K562 (cell line): Measurements from ENCODE around the gene FBXO36. TPM values are rescaled to one million over a fixed set of nuclear protein-coding genes. Genes with fewer than 3 reads are reported as not detected.

Experiments
- ATAC-seq: fragments of 200-7000 bp; cut with Tn5 transposase; 3 replicates; pipeline ENCODE4 v1.9.1; 2020; ENCODE audit warnings: moderate library complexity
- BruUV-seq: library from RNA; stranded (reverse); fragments of 400-500 nt; replicated peaks from 2 replicates; lab custom pipeline; 2021; lab: Mats Ljungman, UMichigan
- CTCF ChIA-PET: fragments of 300-600 bp; formaldehyde crosslinking; extraction: SDS; loops from one replicate; lab custom pipeline; 2021; ENCODE audit warnings: low intra/inter-chr PET ratio; lab: Yijun Ruan, JAX
- POLR2A ChIA-PET: fragments of 300-600, 350-650 bp; sonication (Branson Sonifier 250); formaldehyde crosslinking; extraction: SDS; loops from one replicate; lab custom pipeline; 2021; ENCODE audit warnings: antibody characterized with exemption, inconsistent platforms; lab: Yijun Ruan, JAX
- DNase-seq, 4 experiments: peaks; one replicate each; pipeline versions ENCODE4 v3.0.0 to v3.0.0-alpha.2; 2011 to 2018; ENCODE audit warnings: low spot score in 3 of 4, mixed read lengths in 3 of 4; ENCODE audit errors: extremely low read depth in 1 of 4
- FAIRE-seq: peaks from 2 replicates; lab custom pipeline; 2011; peaks lifted over from hg19 to GRCh38; lab: Jason Lieb, UNC
- H2AFZ ChIP-seq: 2 replicates; pipeline ENCODE4 v1.6.0; 2011; ENCODE audit warnings: low read depth, low read length, control low read depth, inconsistent platforms
- H3K27ac ChIP-seq: fragments of 200-600 bp; 3 replicates; pipeline ENCODE4 v1.8.0; 2011; ENCODE audit warnings: low read depth, mild to moderate bottlenecking, control low read depth, inconsistent platforms, low read length, moderate library complexity, mixed read lengths; ENCODE audit errors: extremely low read depth
- H3K27me3 ChIP-seq, 2 experiments: fragments of 300-600 bp in 1 of 2; 2 replicates in 1 of 2; 3 replicates in 1 of 2; pipeline versions ENCODE4 v1.6.0 to v1.8.0; 2011; ENCODE audit warnings: inconsistent platforms in 2 of 2, low read length in 2 of 2, mild to moderate bottlenecking in 1 of 2, mixed read lengths in 1 of 2, moderate library complexity in 1 of 2; ENCODE audit not compliant: control insufficient read depth in 2 of 2, insufficient read depth in 2 of 2
- H3K36me3 ChIP-seq: fragments of 300-600 bp; 3 replicates; pipeline ENCODE4 v1.8.0; 2011; ENCODE audit warnings: mild to moderate bottlenecking, low read length, inconsistent platforms; ENCODE audit not compliant: control insufficient read depth, insufficient read depth
- H3K4me1 ChIP-seq, 2 experiments: fragments of 200-600 bp in 1 of 2; replicated peaks in 1 of 2; 2 replicates in 1 of 2; 3 replicates in 1 of 2; pipeline versions ENCODE4 v1.5.1 to v1.8.0; 2011; ENCODE audit warnings: inconsistent platforms in 2 of 2, low read length in 2 of 2, mild to moderate bottlenecking in 1 of 2, mixed read lengths in 1 of 2, moderate library complexity in 1 of 2; ENCODE audit not compliant: control insufficient read depth in 2 of 2, insufficient read depth in 2 of 2
- H3K4me2 ChIP-seq: 2 replicates; pipeline ENCODE4 v1.6.1; 2011; ENCODE audit warnings: low read length, control low read depth, inconsistent platforms, mixed read lengths; ENCODE audit not compliant: insufficient read depth
- H3K4me3 ChIP-seq: fragments of 200-600 bp; sonication (generic), shearing (Covaris generic); 2 replicates; pipeline ENCODE4 v1.5.1; 2016; ENCODE audit warnings: control low read depth, inconsistent platforms
- H3K79me2 ChIP-seq: fragments of 200-600 bp; 3 replicates; pipeline ENCODE4 v1.8.0; 2011; ENCODE audit warnings: low read length, inconsistent platforms; ENCODE audit not compliant: control insufficient read depth, insufficient read depth
- H3K9ac ChIP-seq, 2 experiments: 2 replicates each; pipeline versions ENCODE4 v1.6.0 to v1.6.1; 2011; ENCODE audit warnings: low read depth in 2 of 2, low read length in 2 of 2, control low read depth in 1 of 2, inconsistent platforms in 1 of 2, mild to moderate bottlenecking in 1 of 2, mixed read lengths in 1 of 2; ENCODE audit not compliant: insufficient read depth in 1 of 2
- H3K9me1 ChIP-seq: one replicate; pipeline ENCODE4 v1.6.0; 2011; ENCODE audit warnings: inconsistent platforms, mild to moderate bottlenecking, low read length, moderate library complexity; ENCODE audit not compliant: control insufficient read depth, insufficient read depth
- H3K9me3 ChIP-seq: replicated peaks from 2 replicates; pipeline ENCODE4 v1.5.1; 2011; ENCODE audit warnings: low read depth, low read length, inconsistent platforms; ENCODE audit not compliant: control insufficient read depth, insufficient read depth
- H4K20me1 ChIP-seq: replicated peaks from 2 replicates; pipeline ENCODE4 v1.6.1; 2011; ENCODE audit warnings: low read length, inconsistent platforms, mixed read lengths; ENCODE audit not compliant: control insufficient read depth, insufficient read depth
- CBX1 ChIP-seq: sonication (generic); IDR thresholded peaks from 2 replicates; pipeline ENCODE4 v1.6.1; 2016; ENCODE audit warnings: antibody characterized with exemption, low read depth, mild to moderate bottlenecking
- CREB3 ChIP-seq: fragments of 450-650 bp; conservative IDR thresholded peaks from 2 replicates; pipeline ENCODE4 v1.6.1; 2016; ENCODE audit warnings: missing genetic modification characterization, low read depth, mild to moderate bottlenecking, missing compliant biosample characterization, moderate library complexity
- CREBBP ChIP-seq: IDR thresholded peaks from one replicate; pipeline ENCODE4 v1.6.1; 2012; ENCODE audit warnings: low read depth, mild to moderate bottlenecking, control low read depth, inconsistent platforms, low read length
- ELK1 ChIP-seq: sonication (generic); formaldehyde crosslinking; IDR thresholded peaks from 2 replicates; pipeline ENCODE4 v1.8.1; 2022; ENCODE audit warnings: missing genetic modification reagents
- FOSL1 ChIP-seq: fragments of 200-800 bp; sonication (Bioruptor generic); conservative IDR thresholded peaks from 2 replicates; pipeline ENCODE4 v1.6.1; 2016; ENCODE audit warnings: missing genetic modification characterization, missing compliant biosample characterization
- JUN ChIP-seq, 2 experiments: sonication (generic) in 1 of 2; formaldehyde crosslinking in 1 of 2; IDR thresholded peaks; 2 replicates each; pipeline versions ENCODE4 v1.6.1 to v1.8.0; 2012 to 2022; ENCODE audit warnings: borderline replicate concordance in 2 of 2, mild to moderate bottlenecking in 2 of 2, improper control_type of control experiment in 1 of 2, low read depth in 1 of 2, low read length in 1 of 2, missing genetic modification reagents in 1 of 2
- KDM1A ChIP-seq, 2 experiments: fragments of 450-650 bp; IDR thresholded peaks; 2 replicates each; pipeline ENCODE4 v1.6.1; 2016; ENCODE audit warnings: mild to moderate bottlenecking in 2 of 2
- NBN ChIP-seq: fragments of 450-650 bp; IDR thresholded peaks from 2 replicates; pipeline ENCODE4 v1.6.1; 2016; ENCODE audit warnings: low read depth, mild to moderate bottlenecking
- NR0B1 ChIP-seq: fragments of 450-650 bp; IDR thresholded peaks from one replicate; pipeline ENCODE4 v1.6.1; 2018; ENCODE audit warnings: mild to moderate bottlenecking, moderate library complexity; ENCODE audit not compliant: partially characterized antibody
- NR2C2 ChIP-seq, 2 experiments: fragments of 200-800 bp in 1 of 2; sonication (Bioruptor generic) in 1 of 2; sonication (generic) in 1 of 2; formaldehyde crosslinking in 1 of 2; IDR thresholded peaks; 2 replicates each; pipeline versions ENCODE4 v1.6.1 to v1.8.0; 2016 to 2022; ENCODE audit warnings: mild to moderate bottlenecking in 1 of 2, missing compliant biosample characterization in 1 of 2, missing genetic modification characterization in 1 of 2, missing genetic modification reagents in 1 of 2
- RCOR1 ChIP-seq, 2 experiments: IDR thresholded peaks; 2 replicates each; pipeline ENCODE4 v1.6.1; 2012; ENCODE audit warnings: low read depth in 2 of 2, low read length in 2 of 2, borderline replicate concordance in 1 of 2, improper control_type of control experiment in 1 of 2
- SPI1 ChIP-seq: IDR thresholded peaks from 2 replicates; pipeline ENCODE4 v1.6.1; 2011; ENCODE audit warnings: low read depth, low read length, control low read depth, borderline replicate concordance
- SRF ChIP-seq, 2 experiments: fragments of 250-450, 450-650 bp in 1 of 2; sonication (Bioruptor Pico) in 1 of 2; sonication (generic) in 1 of 2; formaldehyde crosslinking; IDR thresholded peaks; 2 replicates each; pipeline versions ENCODE4 v1.5.0 to v1.5.1; 2020 to 2022; ENCODE audit warnings: mild to moderate bottlenecking in 1 of 2, missing genetic modification reagents in 1 of 2
- ZNF280A ChIP-seq: fragments of 450-650 bp; IDR thresholded peaks from 2 replicates; pipeline ENCODE4 v1.6.1; 2018; ENCODE audit warnings: mild to moderate bottlenecking, low read depth; ENCODE audit not compliant: partially characterized antibody
- ZNF324 ChIP-seq: fragments of 250-450 bp; sonication (Bioruptor Pico); IDR thresholded peaks from 2 replicates; pipeline ENCODE4 v1.4.0; 2020; ENCODE audit warnings: mild to moderate bottlenecking
- WGBS: fragments of 100-300 bp; shearing (Covaris generic); methylation state at CpG from one replicate; pipeline ENCODE4 v1.1.6; 2016; ENCODE audit warnings: low coverage, mixed read lengths; ENCODE audit not compliant: insufficient coverage; ENCODE audit errors: missing lambda C conversion rate; 5-methylcytosine and 5-hydroxymethylcytosine counted together
- in situ Hi-C: fragments of 300-500 bp; cut with MboI; formaldehyde crosslinking; loops from 4 replicates; pipeline ENCODE4 v1.15.0; 2018; ENCODE audit warnings: inconsistent platforms, mixed read lengths
- intact Hi-C: fragments of 100-400 bp; cut with micrococcal nuclease; formaldehyde crosslinking; loops from 2 replicates; pipeline ENCODE4 v1.14.2; 2022
- polyA plus RNA-seq, 8 experiments: library from polyadenylated mRNA; depleted of rRNA in 4 of 8; stranded (reverse) in 5 of 8; unstranded in 3 of 8; fragments of >200 nt; fragmentation: Nextera tagmentation in 2 of 8; fragmentation: Illumina TruSeq in 1 of 8; extraction: Ambion mirVana in 2 of 8; extraction: Trizol in 1 of 8; gene quantifications; 2 replicates each; pipeline versions ENCODE4 v1.2.1 to v1.2.3, GENCODE V29; 2011 to 2014; ENCODE audit warnings: inconsistent platforms in 1 of 8, missing spikeins in 1 of 8
- total RNA-seq, 7 experiments: library from RNA; depleted of rRNA in 6 of 7; stranded (reverse); fragments of >200 nt in 6 of 7; fragmentation: Illumina TruSeq in 2 of 7; extraction: Trizol in 2 of 7; gene quantifications; 2 replicates each; pipeline versions ENCODE4 v1.2.1 to v1.2.3, GENCODE V29; 2011 to 2021; ENCODE audit warnings: low replicate concordance in 1 of 7

Gene FBXO36
- total and polyA plus RNA-seq, 9 of the 15 experiments (the other 6 are each of a cell fraction or from before 2014, with no cell fraction given) = 0.40 to 0.91 (median 0.58) TPM

- POLR2A ChIA-PET = interaction anchor here (0.7 kb wide), 1 partner anchor 17 kb away, joined by 4 read pairs; no protein-coding TSS in a partner anchor
- intact Hi-C loops = no loop called here
- Histone ChIP-seq H3K27ac (no peak overlapping the region), H3K4me1 (peaks cover 0 to 2% of the 10 kb centered on the region in 2 experiments; a peak in 3 of 5 replicates), H3K27me3 (no peaks in the 10 kb centered on the region), H3K4me3 (no peak overlapping the region), H2AFZ (no peak overlapping the region), H3K4me2 (no peak overlapping the region), H3K79me2 (peaks cover 87% of the 10 kb centered on the region), H3K9me1 (no peaks in the 10 kb centered on the region), H3K36me3 (peaks cover 21% of the 10 kb centered on the region; the same call in 2 of the 3 replicates), H3K9me3 (no peaks in the 10 kb centered on the region), H3K9ac (no peak overlapping the region; a peak in 1 of 4 replicates), H4K20me1 (no peaks in the 10 kb centered on the region)
- WGBS = 50% methylated on average over 2 of the region's 2 CpGs
- DNase-seq (peak in 1 of 4 experiments; percentile 12), ATAC-seq (0 out of 3 replicates have a peak, but pooled peaks have one; percentile 26), FAIRE-seq (no peak)
- in situ Hi-C loops = no loop called here
- no TSS peak for BruUV-seq
- CTCF ChIA-PET = no interaction called here
- TF ChIP-seq RCOR1 (IDR thresholded peaks at IDR 0.05; ENCODE audit: borderline replicate concordance in 1 of 2, low read depth in 2 of 2, low read length in 2 of 2) (0 out of 4 replicates have a peak, but pooled peaks of 1 of the 2 experiments have one; percentile 28), CBX1 (no peak), JUN (IDR thresholded peaks at IDR 0.05; ENCODE audit: borderline replicate concordance, low read depth, low read length) (no peak), JUN (CRISPR knock-in tag; IDR thresholded peaks at IDR 0.05; ENCODE audit: borderline replicate concordance) (no peak), KDM1A (IDR thresholded peaks at IDR 0.05) (peak; percentile 39 to 47; a peak in 3 of 4 replicates), CREBBP (no peak), NR2C2 (CRISPR knock-in tag; IDR thresholded peaks at IDR 0.05) (no peak), NR2C2 (tag; IDR thresholded peaks at IDR 0.05) (no peak), SPI1 (no peak), ZNF324 (CRISPR knock-in tag) (no peak), FOSL1 (tag) (peak; percentile 41; the same call in 1 of the 2 replicates), SRF (CRISPR knock-in tag; IDR thresholded peaks at IDR 0.05) (no peak), NR0B1 (no peak), ELK1 (CRISPR knock-in tag) (no peak), ZNF280A (no peak), CREB3 (tag) (no peak), NBN (no peak)
Observed at GRCh38 chr2:229909090-229909489, 13.2 kb upstream of the FBXO36 start.
